Body of pancreas (tissue), 4 donors: ENCODE measurements around the gene GRIK3.

ENCODE experiments used
- CTCF ChIP-seq, 7 experiments: fragments of 450-650 bp in 4 of 7; fragments of 200-600 bp in 3 of 7; sonication (generic) in 3 of 7; IDR thresholded peaks; one replicate each; pipeline ENCODE4 v1.5.1; 2016 to 2019; ENCODE audit warnings: antibody characterized with exemption in 7 of 7
- POLR2A ChIP-seq, 3 donors: fragments of 450-650 bp; IDR thresholded peaks; one replicate each; pipeline ENCODE4 v1.6.1; 2016; ENCODE audit warnings: antibody characterized with exemption in 3 of 3, mild to moderate bottlenecking in 2 of 3

- TF ChIP-seq CTCF (IDR thresholded peaks at IDR 0.05): no peak
- TF ChIP-seq POLR2A (IDR thresholded peaks at IDR 0.05): no peak
These were observed 15.8 kb downstream of the GRIK3 start for GRCh38 chr1:37018510-37018909.
